Measurements from ENCODE around the gene KDM2B. TPM values are rescaled to one million over a fixed set of nuclear protein-coding genes. Genes with fewer than 3 reads are reported as not detected.

Gene KDM2B
- total RNA-seq, 1 donor from 2014 or later = 23.8 TPM

DNA sequence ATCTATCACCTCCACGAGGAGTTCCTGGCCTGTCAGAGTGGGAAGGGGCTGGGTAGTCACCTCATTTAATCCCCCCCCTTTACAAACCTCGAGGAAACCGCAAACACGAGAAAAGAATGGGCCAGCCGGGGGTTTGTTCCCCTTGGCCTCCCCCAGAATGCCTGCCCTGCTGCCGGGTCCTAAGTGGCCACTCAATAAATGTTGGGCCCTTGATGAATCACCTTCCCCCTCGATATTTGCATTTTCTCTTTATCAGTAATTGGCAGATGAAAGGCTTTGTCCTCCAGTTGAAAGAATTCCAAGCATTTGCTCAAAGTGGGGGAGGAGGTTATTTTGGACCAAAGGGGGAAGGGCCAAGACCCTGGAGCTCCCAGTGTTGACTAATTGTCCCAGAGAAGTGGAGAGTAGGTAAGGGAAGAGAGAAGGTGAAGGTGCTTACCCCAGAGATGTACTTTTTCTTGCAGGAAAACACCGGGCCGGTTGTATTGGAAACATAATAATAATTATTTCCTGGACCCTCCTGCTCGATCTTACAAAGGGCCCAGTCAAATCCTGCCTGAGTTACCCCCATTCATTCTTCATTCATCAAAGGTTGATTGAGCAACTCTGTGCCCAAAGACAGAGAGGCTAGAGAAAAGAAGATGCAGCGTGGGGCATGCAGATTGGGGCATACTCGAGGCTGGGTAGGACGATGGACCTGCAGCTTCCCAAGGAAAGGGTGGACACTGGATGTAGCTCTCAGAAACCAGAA lies 1.9 kb upstream of the KDM2B start:
- no peak for DNase-seq (ENCODE audit: low read depth)
- H3K4me3 ChIP-seq (ENCODE audit: low read depth, low read length) = no peak overlapping the region

DNA sequence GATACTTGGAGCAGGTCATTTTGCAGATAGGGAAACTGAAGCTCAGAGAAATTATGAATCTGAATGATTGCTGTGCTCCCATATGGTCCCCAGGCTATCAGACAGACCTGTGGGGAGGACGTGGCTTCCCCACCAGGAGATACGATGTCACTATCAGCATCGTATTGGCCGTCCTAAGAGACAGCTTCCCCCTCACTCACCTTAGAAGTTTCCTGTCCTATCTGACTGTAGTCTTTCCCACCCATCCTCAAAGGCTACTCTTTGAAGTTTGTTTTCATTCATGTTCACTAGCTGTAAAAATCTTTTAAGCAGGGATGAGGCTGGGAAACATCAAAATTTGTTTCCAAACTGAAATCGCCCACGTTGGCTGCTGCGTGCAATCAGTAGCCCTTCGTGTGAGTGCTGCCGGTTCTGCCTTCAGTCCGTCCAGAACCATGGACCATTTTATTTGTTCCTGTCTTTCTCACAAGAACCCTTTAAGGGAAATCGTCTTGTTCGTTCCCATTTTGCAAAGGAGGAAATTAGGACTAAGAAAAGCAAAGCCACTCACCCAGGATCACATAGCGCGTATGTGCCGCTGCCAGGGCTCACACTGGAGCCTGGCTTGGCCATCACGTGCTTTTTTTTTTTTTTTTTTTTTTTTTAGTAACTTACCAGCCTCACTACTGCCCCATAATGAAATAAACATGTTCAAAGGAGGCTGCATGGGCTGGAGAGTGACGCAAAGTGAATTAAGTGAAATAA lies 1.0 kb upstream of the KDM2B start:
- TF ChIP-seq, protein P1, sequence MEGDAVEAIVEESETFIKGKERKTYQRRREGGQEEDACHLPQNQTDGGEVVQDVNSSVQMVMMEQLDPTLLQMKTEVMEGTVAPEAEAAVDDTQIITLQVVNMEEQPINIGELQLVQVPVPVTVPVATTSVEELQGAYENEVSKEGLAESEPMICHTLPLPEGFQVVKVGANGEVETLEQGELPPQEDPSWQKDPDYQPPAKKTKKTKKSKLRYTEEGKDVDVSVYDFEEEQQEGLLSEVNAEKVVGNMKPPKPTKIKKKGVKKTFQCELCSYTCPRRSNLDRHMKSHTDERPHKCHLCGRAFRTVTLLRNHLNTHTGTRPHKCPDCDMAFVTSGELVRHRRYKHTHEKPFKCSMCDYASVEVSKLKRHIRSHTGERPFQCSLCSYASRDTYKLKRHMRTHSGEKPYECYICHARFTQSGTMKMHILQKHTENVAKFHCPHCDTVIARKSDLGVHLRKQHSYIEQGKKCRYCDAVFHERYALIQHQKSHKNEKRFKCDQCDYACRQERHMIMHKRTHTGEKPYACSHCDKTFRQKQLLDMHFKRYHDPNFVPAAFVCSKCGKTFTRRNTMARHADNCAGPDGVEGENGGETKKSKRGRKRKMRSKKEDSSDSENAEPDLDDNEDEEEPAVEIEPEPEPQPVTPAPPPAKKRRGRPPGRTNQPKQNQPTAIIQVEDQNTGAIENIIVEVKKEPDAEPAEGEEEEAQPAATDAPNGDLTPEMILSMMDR (conservative IDR thresholded peaks at IDR 0.05; ENCODE audit: low read depth, low read length) = no peak
- H3K4me3 ChIP-seq (ENCODE audit: low read depth, low read length) = peak overlapping the region; percentile 14

More for the DNA sequence above, 1.9 kb upstream of the KDM2B start:
- TF ChIP-seq, protein P1 (conservative IDR thresholded peaks at IDR 0.05; ENCODE audit: low read depth, low read length) = no peak

DNA sequence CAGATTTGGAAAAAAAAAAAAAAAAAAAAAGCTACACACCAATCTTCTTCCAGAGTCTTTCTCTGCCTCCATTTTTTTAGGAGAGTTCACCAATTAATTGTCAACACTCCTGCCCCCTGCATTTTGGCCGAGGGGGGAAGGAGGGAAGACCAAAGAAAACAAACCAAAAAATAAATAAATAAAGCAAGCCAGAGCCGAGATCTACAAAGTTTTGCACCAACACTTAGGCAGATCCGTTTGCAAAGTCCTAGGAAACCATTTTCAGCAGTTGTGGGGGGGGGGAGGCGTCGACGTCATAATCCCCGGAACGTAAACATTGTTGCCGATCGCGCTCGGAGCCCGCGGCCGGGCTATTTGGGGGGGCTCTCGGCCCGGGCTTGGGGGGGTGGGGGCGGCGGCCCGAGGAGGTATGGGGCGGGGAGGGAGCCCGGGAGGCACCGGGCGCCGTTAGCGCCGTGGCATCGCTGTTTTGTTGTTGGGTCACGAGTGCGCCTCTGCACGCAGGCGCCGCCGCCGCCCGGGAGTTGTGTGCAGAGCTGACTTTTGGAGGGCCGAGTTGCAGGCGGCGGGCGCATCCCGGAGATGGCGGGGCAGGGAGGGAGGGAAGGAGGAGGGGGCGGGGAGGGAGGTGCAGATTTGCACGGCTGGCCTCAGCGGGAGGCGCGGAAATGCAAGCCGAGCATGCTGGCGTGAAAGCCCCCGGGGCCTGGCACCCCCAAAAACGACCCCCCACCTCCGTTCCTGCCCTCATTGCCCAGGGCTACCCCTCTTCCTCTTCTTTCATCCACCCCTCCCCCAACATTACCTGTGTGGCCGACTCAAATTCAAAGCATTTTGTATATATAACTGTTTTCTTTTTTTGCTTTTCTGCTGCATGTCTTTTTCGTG lies 598 bp downstream of the KDM2B start:
- TF ChIP-seq, protein P1 (conservative IDR thresholded peaks at IDR 0.05; ENCODE audit: low read depth, low read length) = no peak
- H3K4me3 ChIP-seq (ENCODE audit: low read depth, low read length) = peak overlapping the region; percentile 57
- DNase-seq (ENCODE audit: low read depth) = no peak

More for the DNA sequence above, 1.0 kb upstream of the KDM2B start:
- DNase-seq (ENCODE audit: low read depth) = no peak

DNA sequence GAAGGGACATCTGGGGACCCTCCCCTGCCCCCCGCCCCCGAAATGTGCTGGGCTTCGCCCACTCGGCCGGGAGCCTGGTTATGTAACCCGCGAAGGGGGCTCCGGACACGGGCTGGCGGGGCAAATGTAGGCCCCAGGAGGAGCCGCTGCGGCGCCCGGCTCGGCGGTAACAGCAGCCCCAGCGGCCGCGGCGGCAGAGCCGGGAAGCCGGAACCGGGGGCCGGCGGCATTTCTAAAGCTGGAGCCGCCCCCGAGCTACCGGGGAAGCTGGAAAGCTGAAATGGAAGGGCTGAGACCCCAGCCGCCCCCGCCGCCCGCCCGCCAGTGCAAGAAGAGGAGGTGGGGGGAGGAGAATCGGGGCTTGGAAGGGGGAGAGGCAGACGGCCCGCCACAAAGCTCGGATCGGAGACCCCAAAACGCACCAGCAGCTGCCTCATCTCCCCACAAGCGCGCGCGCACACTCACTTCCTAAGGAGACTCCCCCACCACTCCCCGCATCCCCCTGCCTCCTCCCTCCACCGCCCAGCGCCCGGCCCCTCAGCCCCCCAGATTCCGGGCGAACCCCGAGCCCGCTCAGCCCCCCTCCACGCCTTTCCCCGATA lies 1.5 kb downstream of the KDM2B start:
- TF ChIP-seq, protein P1 (conservative IDR thresholded peaks at IDR 0.05; ENCODE audit: low read depth, low read length) = no peak
- DNase-seq (ENCODE audit: low read depth) = no peak
- peak overlapping the region; percentile 57 for H3K4me3 ChIP-seq (ENCODE audit: low read depth, low read length)

DNA sequence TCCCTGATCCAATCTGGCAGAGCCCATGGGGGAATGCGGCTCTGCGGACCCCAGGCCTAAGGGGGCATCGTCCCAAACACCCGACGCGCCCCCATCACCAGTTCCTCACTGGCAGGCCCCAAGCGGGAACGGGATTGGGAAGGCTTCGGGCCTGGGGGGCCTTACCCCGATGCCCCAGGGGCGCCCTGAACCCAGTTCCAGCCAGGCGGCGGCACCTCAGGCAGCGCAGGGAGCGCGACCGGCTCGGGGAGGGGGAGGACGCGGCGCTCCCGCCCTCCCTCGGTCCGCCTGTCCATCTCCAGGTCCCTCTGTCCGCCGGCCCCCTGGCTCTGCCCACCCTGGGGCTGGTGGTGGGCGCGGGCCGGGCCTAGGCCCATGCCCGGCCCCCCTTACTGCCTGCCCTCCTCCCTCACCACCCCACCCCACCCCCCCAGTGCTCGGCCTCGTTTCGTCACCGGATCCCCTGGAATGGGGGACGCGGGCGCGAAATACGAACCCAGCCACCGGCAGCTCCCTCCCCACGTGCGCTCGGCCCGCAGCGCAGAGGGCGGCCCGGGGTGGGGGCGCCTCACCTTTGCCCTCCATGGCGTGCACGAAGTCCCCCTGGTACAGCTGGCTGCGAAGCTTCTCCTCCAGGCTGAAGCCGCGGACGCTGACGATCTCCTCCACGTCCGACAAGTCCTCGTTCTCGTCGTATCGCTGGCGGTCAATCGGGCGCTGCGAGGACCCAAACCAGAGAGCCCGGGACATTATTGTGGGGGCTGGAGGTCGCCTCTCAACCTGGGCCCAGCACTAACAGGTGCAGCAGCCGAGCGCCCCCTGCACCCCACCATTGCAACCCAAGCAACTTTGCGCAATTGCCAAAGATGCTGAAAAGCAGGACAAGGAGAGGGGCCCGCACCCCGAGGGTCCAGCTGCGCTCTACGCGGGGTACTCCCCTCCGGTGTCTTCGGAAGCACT lies 2.3 kb downstream of the KDM2B start:
- DNase-seq (ENCODE audit: low read depth) = no peak

More for the DNA sequence above, 2.3 kb downstream of the KDM2B start:
- TF ChIP-seq, protein P1 (conservative IDR thresholded peaks at IDR 0.05; ENCODE audit: low read depth, low read length) = no peak
- H3K4me3 ChIP-seq (ENCODE audit: low read depth, low read length) = peak overlapping the region; percentile 57
